ENCODE measurements around the gene EXOSC9.

DNA sequence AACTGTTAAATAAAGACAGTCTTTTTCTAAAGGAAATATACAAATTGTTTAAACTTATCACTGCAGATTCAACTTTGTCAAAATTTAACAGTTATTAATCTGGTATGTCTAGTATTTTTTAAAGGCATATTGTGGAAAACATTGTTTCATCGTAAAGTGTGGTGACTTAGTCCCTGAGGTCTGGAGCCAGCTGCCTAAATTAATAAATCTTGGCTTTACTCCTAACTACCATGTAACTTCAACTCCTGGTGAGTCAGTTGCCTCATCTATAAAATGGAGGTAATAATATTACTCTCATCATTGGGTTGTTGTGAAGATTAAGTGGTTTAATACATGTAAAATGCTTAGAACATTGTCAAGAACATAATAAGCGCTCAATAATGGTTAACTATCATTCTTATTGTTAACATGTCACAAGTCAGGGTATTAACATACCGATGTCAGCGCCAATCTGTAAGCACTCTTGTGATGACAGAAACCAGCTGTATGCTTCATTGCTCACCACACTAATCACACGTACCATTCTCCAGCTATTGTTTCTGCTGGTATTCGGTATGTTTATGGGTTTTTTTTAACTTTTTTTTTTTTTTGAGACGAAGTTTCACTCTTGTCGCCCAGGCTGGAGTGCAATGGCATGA is 22.0 kb upstream of the EXOSC9 start:
- TF ChIP-seq, protein P1, sequence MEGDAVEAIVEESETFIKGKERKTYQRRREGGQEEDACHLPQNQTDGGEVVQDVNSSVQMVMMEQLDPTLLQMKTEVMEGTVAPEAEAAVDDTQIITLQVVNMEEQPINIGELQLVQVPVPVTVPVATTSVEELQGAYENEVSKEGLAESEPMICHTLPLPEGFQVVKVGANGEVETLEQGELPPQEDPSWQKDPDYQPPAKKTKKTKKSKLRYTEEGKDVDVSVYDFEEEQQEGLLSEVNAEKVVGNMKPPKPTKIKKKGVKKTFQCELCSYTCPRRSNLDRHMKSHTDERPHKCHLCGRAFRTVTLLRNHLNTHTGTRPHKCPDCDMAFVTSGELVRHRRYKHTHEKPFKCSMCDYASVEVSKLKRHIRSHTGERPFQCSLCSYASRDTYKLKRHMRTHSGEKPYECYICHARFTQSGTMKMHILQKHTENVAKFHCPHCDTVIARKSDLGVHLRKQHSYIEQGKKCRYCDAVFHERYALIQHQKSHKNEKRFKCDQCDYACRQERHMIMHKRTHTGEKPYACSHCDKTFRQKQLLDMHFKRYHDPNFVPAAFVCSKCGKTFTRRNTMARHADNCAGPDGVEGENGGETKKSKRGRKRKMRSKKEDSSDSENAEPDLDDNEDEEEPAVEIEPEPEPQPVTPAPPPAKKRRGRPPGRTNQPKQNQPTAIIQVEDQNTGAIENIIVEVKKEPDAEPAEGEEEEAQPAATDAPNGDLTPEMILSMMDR (IDR thresholded peaks at IDR 0.05; ENCODE audit: insufficient read depth, low read length, poor library complexity, severe bottlenecking), result no peak
- no peak for TF ChIP-seq EZH2phosphoT487 (conservative IDR thresholded peaks at IDR 0.05; ENCODE audit: low read length)
